ENCODE data around the gene QRICH1. TPM values are rescaled to one million over a fixed set of nuclear protein-coding genes. Genes with fewer than 3 reads are reported as not detected.

QRICH1 gene
- total RNA-seq, 1 experiment from 2014 or later: 63.7 TPM

DNA sequence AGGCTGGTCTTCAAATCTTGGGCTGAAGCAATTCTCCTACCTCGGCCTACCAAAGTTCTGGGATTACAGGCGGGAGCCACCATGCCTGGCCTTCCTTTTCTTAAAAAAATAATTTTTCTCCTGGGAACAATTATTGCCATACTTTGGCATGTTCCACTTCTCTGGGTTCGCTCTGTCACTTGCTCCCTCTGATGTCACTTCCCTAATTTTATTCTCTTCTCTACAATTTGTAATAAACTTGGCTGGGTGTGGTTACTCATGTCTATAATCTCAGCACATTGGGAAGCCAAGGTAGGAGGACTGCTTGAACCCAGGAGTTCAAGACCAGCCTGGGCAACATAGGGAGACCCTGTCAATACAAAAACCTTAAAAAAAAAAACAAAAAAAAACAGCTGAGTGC lies 58.6 kb downstream of the QRICH1 start:
- no peak for DNase-seq (ENCODE audit: extremely low read depth, low read depth)

DNA sequence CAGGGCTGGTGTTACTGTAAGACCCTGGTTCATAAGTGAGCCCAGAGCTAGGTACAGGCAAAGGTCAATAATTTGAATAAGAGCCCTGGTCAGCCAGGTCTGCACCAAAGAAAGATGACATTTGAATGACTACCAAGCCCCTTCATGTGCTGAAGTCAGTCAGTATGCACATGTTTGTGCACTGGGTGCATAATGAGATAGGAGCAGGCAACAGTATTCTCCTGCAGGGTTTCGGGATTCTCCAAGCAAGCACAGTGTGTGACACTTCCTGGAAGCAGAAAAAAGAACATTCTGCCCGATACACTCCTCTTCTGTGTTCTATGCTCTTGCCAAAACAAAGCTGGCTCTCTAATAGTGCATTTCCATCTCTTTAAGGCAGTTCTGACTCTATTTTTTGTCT lies 59.2 kb downstream of the QRICH1 start:
- DNase-seq (ENCODE audit: extremely low read depth, low read depth): no peak

DNA sequence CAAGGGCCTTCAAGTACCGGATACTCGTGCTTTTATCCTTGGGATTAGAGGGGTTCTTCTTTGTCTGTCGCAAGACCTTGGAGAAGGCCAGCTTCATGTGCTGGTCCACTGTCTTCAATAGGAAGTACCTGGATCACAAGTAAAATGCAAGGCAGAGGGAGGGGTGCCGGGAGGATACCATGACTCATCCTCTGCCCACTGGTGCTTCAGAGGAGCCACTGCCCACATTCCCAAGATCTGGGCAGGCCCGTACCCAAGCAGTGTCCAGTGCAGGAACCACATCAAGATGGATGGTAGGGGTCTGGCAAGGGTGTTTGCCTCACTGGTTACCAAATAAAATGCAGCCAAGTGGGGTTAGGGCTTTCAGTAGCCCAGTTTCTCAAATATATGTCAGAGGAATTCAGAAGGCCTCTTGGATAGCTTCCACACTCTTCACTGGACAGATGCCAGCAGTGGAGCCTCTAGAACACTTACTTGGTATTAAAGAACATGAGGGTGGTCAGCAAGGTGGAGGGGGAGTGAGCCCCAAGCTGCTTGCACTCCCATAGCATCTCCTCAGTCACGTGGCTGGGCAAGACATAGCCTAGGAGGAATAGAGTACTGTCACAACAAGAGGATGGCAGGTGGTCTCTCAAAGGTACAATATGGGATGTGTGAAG lies 61.1 kb downstream of the QRICH1 start:
- no peak for DNase-seq (ENCODE audit: extremely low read depth, low read depth)

DNA sequence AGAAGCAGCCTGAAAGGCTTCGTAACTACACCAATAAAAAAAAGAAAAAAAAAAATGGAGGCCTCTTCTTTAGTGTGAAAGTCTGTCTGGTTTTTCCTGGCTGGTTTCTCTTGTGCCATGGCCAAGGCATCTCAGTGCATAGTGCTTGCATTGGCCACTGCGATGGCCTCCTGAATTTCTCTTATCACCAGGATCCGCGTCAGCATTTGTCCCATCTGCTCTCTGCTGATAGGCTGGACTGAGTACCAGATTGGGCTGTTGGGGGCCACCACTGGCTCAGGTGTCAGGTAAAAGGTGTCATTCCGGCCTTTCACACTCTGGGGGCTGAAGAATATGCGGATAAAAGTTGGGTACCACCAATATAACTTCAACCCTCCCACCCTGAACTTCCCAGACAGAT lies 63.5 kb downstream of the QRICH1 start:
- DNase-seq (ENCODE audit: extremely low read depth, low read depth): no peak

DNA sequence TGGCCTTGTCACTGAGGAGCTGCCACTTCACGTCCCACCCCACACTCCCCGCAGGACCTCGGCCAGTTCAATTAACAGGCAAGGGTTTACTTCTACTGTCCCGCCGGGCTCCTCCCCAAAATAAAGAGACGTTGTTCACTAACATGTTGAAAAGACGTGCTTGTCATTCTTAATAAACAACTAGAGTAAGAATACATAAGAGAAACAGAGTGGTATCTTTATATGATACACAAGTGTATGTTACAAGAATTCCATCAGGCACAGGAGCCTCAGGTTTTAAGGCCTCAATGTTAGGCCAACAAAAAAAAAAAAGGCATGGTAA lies 64.3 kb downstream of the QRICH1 start:
- DNase-seq (ENCODE audit: extremely low read depth, low read depth): no peak

DNA sequence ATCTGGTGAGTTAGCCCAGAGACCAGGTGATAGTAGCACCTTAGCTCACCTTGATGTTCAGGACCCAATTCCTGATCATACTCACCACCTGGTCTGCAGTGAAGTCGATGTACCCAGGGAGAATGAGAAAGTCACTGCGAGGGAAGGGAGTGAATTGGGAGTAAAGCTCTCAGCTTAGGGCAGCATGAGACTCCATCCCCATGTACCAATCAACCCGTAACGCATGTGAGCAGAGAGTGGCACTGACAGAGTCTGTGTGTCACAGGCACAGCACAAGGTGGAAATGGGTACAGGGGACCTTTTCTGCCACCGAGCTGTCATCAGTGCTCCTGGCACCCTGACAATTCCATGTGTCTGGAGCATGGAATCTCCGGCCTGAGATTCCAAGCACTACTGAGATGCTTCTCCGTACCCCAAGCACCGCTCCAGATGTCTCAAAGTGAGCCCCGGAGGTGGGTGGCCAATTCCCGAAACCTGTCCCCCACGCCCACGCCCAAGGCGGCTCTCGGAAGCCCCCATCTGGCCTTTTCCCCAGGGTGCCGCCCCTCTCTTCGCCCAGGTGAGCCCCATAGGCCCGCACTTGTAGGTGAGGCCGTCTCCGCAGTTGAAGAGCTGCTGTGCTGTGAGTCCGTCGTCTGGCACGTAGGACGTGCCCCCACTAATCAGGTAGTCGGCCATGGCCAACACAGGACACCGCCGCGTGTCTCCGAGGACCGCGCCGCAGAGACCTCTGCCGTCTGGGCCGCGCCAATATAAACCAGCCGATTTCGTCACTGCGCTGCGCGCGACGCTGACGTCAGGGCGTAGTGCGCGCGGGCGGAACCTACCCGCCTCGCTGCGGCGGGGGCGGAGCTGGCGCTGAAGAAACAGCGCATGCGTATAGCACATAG lies 65.0 kb downstream of the QRICH1 start, which contains the start of gene IMPDH2:
IMPDH2 (minus strand) TSS at position 726 of the 890 bp plus-strand sequence; CDS start at position 678, 48 bp downstream.
- DNase-seq (ENCODE audit: extremely low read depth, low read depth): peak; percentile 87

DNA sequence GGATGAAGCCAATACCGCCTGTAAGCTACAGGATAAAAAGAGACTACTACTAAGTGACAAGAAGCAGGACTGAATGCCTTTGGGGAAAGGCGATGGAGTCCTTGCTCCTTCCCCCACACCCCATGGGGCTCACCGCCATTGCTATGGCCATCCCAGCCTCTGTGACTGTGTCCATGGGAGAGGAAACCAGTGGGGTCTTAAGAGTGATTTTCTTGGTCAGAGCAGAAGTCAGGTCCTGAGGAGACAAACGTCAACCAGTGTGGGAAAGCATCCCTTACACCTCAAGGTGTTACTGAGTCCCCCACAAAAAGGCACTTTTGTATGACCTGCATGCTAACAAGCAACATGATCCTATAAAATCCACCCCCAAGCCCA lies 65.6 kb downstream of the QRICH1 start:
- no peak for DNase-seq (ENCODE audit: extremely low read depth, low read depth)

DNA sequence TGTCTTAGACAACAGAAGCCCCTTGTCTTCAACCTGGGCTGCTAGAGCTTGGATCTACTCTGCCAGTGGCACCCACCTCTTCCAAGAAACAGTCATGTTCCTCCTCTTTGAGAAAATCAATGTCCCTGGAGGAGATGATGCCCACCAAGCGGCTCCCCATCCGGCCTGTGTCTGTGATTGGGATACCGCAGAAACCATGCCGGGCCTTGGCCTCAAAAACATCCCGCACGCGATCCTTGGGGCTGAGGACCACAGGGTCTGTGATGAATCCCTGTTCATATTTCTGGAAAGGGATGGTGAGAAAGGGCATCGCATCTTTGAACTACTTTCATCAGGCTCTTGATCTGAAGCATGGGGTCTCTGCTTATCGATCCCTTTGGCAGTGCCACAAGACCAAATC lies 66.2 kb downstream of the QRICH1 start:
- DNase-seq (ENCODE audit: extremely low read depth, low read depth): no peak

DNA sequence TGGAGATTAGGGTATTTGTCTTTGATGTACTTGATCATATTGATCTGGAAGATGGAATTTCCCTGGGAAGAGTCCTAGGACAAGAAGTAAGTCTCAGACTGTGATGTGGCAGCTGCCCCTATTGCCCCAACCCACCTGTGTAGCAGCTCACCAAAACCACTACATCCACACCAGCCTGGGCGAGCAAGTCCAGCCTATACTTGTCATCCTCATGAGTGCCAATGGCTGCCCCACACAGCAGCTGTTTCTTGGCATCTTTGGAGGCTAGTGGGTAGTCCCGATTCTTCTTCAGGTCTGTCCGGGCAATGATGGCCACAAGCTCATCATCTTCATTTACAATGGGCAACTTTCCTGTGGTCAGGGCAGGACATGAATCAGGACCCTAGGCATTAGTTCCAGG lies 67.3 kb downstream of the QRICH1 start:
- DNase-seq (ENCODE audit: extremely low read depth, low read depth): no peak

DNA sequence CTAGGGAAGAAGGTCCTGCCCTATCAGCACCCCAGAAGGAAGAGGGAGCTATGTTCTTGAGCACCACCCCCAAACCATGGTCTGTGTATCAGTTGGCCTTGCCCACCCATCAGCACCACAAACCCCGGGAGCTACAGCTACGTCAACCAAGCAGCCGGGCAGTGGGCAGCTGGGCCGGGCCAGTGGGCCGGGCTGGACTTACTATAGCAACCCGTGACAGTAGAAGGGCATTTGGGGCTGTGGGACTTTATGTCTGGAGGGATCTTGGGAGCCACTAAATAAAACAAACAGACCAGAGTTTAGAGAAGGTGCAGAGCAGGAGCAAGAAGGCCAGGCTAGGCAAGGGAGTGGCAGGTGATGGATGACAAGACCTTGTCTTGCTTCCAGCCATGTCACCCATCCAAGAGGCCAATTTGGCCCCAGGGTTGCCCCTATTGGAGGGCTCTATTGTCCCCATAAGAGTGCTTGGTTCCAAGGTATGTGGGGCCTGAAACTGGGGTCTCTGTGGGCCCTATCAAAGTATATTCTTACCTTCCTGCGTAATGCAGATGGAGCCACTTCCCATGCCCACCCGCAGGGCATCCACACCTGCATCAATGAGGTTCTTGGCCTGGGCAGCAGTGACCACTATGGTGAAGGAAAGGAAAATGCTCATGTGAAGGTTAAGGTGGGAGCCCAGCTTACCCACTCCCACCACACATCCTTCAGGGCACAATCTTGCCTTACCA lies 67.9 kb downstream of the QRICH1 start:
- no peak for DNase-seq (ENCODE audit: extremely low read depth, low read depth)

DNA sequence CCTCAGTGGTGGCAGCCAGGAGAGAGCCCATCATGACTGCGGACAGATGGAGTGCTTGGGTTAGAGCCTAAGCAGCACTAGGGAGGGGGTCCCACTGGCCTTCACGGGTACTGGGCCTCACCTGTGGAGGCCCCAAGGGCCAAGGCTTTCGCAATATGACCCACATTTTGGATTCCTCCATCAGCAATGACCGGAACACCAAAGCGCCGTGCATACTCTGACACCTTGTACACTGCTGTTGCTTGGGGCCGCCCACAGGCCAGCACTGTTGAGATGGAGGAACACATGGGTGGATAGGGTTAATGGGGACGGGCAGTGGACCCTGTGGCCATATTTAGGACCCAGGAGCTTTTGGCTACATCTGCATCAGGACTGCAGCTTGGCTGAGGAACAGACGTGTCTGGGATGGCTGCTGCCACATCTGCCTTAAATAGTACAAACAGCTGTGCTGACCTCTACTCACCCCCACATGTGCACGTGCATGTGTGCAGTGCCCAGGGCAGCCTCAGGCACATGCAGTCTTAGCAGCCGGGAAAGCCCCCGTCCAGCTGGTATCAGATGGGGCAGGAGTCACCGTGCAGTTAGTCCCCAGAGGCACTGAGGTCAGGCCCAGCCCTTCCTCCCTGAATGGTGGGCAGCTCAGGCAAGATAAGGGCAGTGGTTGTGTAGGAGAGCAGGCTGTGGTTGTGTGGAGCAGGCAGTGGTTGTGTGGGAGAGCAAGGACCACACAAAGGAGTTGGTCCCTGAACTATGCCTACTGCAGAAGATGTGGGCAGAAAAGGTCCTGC lies 68.7 kb downstream of the QRICH1 start:
- DNase-seq (ENCODE audit: extremely low read depth, low read depth): no peak

DNA sequence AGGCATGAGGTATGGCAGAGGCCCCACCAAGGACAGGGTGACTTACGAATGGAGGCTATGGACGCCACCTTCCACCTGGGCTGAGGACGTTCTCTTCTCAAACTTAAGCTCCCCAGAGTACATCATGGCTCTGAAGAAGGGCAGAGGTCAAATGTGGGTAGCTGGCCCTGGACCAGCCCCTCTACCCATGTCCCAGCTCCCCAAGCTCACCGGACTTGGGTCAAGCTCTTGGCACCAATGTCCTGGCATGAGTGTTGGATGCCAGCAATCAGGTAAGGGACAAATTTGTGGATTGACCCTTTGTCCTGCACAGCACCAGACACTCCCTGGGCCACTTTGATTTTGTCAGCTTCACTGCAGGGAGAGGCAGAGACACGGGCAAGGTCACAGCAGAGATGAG lies 69.4 kb downstream of the QRICH1 start:
- no peak for DNase-seq (ENCODE audit: extremely low read depth, low read depth)

DNA sequence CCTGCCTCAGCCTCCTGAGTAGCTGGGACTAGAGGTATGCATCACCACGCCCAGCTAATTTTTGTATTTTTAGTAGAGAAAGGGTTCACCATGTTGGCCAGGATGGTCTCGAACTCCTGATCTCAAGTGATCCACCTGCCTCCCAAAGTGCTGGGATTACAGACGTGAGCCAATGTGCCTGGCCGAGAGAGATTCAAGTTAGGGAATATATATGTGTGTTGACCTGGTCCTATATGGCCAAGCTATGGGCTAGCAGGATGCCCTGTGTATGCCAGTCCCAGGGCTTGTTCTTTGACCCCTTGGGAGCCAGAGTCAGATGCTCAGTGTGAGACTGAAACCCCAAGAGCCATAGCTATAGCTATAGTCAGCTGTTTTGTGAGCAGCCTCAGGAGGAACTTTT lies 70.1 kb downstream of the QRICH1 start:
- DNase-seq (ENCODE audit: extremely low read depth, low read depth): no peak

DNA sequence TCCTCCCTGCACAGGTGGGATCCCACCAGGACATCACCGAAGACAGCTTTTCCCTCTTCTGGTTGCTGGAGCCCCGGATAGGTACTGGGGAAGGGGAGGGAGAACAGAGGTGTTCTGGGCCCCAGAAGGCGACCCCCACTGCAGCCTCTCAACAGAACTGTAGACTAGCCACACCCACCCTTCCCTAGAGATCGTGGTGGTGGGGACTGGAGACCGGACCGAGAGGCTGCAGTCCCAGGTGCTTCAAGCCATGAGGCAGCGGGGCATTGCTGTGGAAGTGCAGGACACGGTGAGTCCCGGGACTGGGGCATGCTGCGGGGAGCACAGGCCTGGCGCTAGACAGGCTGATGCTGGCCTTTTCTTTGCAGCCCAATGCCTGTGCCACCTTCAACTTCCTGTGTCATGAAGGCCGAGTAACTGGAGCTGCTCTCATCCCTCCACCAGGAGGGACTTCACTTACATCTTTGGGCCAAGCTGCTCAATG lies 71.1 kb downstream of the QRICH1 start:
- no peak for DNase-seq (ENCODE audit: extremely low read depth, low read depth)

DNA sequence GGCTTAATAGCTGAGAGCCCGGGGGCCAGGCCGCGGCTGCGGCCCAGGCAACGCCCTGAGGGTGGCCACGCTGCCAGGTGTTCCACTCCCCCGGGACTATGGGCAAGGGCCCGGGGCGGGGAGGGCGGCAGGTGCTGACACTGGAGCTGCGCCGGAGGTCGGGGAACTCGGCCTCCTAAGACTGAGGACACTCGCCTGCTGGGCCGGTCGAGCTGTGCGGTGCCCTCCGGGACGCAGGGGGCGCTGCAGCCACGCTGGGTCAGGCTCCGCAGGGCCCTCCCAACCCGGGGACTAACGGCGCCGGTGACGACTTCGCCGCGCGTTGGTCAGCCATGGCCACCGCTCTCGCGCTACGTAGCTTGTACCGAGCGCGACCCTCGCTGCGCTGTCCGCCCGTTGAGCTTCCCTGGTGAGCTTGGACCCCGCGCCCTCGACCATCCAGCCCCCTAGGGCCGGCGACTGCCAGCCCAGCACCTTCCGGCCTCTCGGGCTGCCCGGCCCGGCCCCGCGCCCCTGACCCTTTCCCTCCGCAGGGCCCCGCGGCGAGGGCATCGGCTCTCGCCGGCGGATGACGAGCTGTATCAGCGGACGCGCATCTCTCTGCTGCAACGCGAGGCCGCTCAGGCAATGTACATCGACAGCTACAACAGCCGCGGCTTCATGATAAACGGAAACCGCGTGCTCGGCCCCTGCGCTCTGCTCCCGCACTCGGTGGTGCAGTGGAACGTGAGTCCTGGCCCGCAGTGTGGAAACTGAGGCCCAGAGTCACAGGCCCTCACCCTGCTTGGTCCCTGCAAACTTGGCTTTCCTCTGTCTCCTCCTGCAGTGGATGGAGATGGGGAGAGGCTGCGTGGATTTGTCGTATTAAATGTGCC lies 71.8 kb downstream of the QRICH1 start, which contains the start of gene NDUFAF3:
NDUFAF3 (plus strand) TSS at position 309 of the 875 bp plus-strand sequence; CDS start at position 333, 24 bp downstream.
- peak; percentile 85 for DNase-seq (ENCODE audit: extremely low read depth, low read depth)

DNA sequence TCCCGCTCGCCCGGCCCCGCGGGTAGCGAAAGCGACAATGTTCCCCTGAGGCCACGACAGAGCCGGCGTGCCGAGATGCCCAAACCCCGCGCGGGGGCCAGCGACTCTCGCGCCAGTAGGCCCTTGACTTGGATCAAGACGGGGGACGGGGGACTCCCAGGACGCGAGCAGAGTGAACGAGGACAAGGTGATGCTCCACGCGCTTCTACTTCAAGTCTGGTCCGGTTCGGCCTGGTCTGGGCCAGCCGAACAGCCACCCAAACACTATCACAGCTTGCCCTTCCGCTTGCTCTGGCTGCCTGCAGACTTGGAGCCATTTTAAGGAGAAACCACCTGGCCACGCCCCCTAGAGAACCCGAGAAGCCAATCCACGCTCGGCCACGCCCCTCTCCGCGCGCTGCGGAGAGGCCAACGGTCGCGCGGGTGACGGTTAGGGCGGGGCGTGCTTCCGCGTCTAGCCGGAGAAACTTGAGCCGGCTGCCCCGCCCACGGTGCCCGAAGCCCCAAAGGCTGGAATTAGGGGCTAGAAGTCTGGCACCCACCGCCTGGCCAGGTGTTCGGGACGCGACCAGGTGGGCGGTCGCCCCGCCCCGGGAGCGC lies 72.6 kb downstream of the QRICH1 start:
- DNase-seq (ENCODE audit: extremely low read depth, low read depth): peak; percentile 96

DNA sequence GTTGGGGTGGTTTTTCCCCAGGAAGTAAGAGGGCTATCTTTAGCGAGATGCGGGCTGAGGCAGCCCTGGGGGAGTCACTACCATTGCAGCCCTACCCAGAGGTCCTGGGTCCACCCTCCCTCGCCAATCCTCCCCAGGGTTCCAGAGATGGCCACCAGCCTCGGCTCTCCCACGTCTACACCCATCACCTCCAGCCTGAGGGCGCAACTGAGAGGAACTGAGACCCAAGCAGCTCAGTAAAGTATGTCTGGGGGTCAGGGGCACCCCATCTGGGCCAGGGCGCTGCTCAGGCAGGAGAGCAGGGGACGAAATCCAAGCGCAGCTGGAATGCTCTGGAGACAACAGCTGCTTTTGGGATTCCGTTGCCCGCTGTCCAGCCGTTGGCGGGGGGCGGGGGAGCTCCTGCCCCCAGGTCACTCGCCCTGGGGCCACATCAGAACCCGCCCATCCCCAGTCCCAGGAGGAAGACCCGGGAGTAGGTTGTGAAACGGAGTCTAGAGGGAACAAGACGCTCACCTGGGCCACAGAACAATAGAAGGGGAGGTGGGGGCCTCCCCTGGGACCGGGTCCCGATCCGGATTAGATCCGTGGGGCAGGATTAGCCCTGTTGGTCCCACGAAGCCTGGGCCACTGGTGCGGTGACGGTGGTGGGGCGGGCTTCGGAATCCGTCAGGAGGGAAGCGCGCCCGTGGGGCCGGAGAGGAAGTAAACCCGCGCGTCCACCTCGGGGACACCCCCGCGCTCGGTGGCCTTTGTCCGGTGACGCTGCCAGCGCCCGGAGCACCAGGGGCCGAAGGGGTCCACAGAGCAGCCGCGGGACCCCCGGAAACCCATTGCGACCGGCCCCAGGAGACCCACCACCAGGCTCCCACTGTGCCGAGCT lies 73.3 kb downstream of the QRICH1 start:
- DNase-seq (ENCODE audit: extremely low read depth, low read depth): no peak

DNA sequence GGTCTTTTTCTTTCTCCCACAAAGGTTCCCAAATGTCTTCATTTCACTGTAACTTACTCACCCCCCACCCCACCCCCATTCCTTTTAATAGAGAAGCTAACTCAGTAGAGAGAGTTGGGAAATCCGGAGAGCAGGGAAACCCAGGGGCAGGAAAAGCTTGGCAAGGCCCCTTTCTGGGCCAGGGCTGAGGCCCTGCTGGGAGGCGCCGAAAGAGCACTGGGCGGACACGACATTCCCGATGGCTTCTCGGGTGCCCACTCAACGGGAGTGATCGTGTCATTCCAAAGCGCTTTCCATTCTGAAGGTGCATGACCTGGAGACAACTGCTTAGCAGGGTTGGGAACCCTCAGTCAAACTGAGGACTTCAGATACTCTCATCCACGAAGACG lies 73.9 kb downstream of the QRICH1 start:
- DNase-seq (ENCODE audit: extremely low read depth, low read depth): no peak
